Prostate gland (tissue), 2 donors: Measurements from ENCODE around the gene MCCC1. TPM values are rescaled to one million over a fixed set of nuclear protein-coding genes. Genes with fewer than 3 reads are reported as not detected.

Source experiments
- DNase-seq: peaks from one replicate; pipeline ENCODE4 v3.0.0-alpha.2; 2019; ENCODE audit warnings: low spot score
- H3K27ac ChIP-seq, 2 donors: fragments of 200-600 bp; sonication (generic); 2 replicates each; pipeline ENCODE4 v1.5.1; 2017 to 2019
- H3K27me3 ChIP-seq: fragments of 200-600 bp; sonication (generic); replicated peaks from 2 replicates; pipeline ENCODE4 v1.5.1; 2019; ENCODE audit not compliant: insufficient read depth
- H3K36me3 ChIP-seq, 2 donors: fragments of 200-600 bp; sonication (generic); 1 replicate in 1 of 2; 2 replicates in 1 of 2; pipeline versions ENCODE4 v1.5.1 to v1.8.1; 2017 to 2019
- H3K4me1 ChIP-seq: fragments of 200-600 bp; sonication (generic); replicated peaks from 2 replicates; pipeline ENCODE4 v1.5.1; 2019
- H3K4me3 ChIP-seq, 2 donors: fragments of 200-600 bp; sonication (generic); 2 replicates each; pipeline ENCODE4 v1.5.1; 2017 to 2019
- H3K9me3 ChIP-seq: fragments of 200-600 bp; sonication (generic); 2 replicates; pipeline ENCODE4 v1.5.1; 2017
- POLR2A ChIP-seq: fragments of 450-650 bp; IDR thresholded peaks from one replicate; pipeline ENCODE4 v1.6.1; 2016; ENCODE audit warnings: antibody characterized with exemption, mild to moderate bottlenecking
- POLR2AphosphoS5 ChIP-seq: sonication (generic); formaldehyde crosslinking; IDR thresholded peaks from one replicate; pipeline ENCODE4 v1.6.1; 2017; ENCODE audit warnings: antibody characterized with exemption
- WGBS: methylation state at CpG from one replicate; pipeline ENCODE4 v1.1.5; 2018; 5-methylcytosine and 5-hydroxymethylcytosine counted together
- intact Hi-C: fragments of 100-400 bp; cut with DNase I; formaldehyde crosslinking; loops from one replicate; pipeline ENCODE4 v1.14.2; 2022
- total RNA-seq, 2 donors: library from RNA; depleted of rRNA; stranded (reverse); fragments of >200 nt; gene quantifications; one replicate each; pipeline ENCODE4 v1.1.0, GENCODE V29; 2016
- TF ChIP-seq, protein P1 (sequence below), 4 experiments: fragments of 200-600 bp in 2 of 4; fragments of 450-650 bp in 2 of 4; sonication (generic) in 2 of 4; IDR thresholded peaks; 1 replicate in 3 of 4; 2 replicates in 1 of 4; pipeline ENCODE4 v1.5.1; 2016 to 2019; ENCODE audit warnings: antibody characterized with exemption in 4 of 4, mild to moderate bottlenecking in 2 of 4, moderate library complexity in 2 of 4

MCCC1 gene
- total RNA-seq, 2 donors from 2014 or later = 37.5 to 54.6 TPM

DNA sequence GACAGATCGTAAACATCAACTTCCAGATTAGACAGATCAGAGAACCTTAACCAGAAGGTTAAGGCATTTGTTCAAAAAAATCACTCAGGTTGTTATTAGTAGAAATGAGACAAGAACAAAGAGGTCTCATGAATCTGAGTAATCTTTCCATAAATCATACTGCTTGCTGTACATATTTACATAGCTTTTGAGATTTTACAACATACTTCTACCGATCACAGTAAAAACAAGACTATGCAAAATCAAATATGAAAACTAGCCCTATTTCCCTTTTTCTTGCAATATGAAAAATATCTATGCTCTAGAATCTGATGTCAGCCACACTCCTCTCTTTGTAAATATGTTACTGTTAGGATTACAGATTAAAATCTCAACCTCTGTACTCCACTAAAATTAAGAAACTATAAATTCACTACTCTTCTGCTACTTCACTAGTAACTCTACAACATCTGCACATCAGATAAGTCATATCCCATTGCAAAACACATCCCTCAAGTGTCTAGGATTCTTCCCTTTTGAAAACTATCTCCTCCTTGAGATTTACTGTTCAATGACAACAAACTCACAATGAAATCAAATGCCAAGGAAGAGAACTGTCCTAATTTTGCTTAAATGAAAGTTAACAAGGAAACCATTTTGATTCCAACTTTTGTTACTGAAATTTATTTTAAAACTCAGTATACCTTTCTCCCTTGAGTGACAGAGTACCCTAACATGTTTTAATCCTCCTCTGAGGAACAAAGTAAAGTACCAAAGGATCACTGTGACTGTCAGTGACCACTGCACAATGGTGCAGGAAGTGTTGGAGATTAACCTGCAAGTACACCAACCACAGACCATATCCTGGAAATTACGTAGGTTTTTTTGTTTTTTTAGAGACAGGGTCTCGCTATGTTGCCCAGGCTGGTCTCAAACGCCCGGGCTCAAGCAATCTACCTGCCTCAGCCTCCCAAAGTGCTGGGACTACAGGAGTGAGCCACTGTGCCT is 131.8 kb downstream of the MCCC1 start:
- H3K9me3 ChIP-seq = no peaks in the 10 kb centered on the region
- no peak for TF ChIP-seq POLR2AphosphoS5
- TF ChIP-seq, protein P1, sequence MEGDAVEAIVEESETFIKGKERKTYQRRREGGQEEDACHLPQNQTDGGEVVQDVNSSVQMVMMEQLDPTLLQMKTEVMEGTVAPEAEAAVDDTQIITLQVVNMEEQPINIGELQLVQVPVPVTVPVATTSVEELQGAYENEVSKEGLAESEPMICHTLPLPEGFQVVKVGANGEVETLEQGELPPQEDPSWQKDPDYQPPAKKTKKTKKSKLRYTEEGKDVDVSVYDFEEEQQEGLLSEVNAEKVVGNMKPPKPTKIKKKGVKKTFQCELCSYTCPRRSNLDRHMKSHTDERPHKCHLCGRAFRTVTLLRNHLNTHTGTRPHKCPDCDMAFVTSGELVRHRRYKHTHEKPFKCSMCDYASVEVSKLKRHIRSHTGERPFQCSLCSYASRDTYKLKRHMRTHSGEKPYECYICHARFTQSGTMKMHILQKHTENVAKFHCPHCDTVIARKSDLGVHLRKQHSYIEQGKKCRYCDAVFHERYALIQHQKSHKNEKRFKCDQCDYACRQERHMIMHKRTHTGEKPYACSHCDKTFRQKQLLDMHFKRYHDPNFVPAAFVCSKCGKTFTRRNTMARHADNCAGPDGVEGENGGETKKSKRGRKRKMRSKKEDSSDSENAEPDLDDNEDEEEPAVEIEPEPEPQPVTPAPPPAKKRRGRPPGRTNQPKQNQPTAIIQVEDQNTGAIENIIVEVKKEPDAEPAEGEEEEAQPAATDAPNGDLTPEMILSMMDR (IDR thresholded peaks at IDR 0.05) = no peak
- no peak for TF ChIP-seq POLR2A
- no peak for DNase-seq

GRCh38 chr3:182965861-182966366 is 133.4 kb downstream of the MCCC1 start:
- WGBS = 87% methylated on average over 9 of the region's 9 CpGs
- no peak for TF ChIP-seq POLR2A
- no peak for TF ChIP-seq POLR2AphosphoS5
- TF ChIP-seq, protein P1 (IDR thresholded peaks at IDR 0.05) = no peak
- Histone ChIP-seq H3K4me3 (no peak overlapping the region), H3K4me1 (no peaks in the 10 kb centered on the region), H3K27me3 (no peaks in the 10 kb centered on the region), H3K36me3 (no peaks in the 10 kb centered on the region), H3K9me3 (no peaks in the 10 kb centered on the region), H3K27ac (no peak overlapping the region)
- no peak for DNase-seq
- intact Hi-C loops = no loop called here

More for the DNA sequence above, 131.8 kb downstream of the MCCC1 start:
- Histone ChIP-seq H3K27ac (no peak overlapping the region), H3K27me3 (no peaks in the 10 kb centered on the region), H3K4me3 (no peak overlapping the region), H3K36me3 (no peaks in the 10 kb centered on the region), H3K4me1 (no peaks in the 10 kb centered on the region)
- 70% methylated on average over 6 of the region's 6 CpGs for WGBS
- intact Hi-C loops = no loop called here

Other genes starting within 250 kb of the MCCC1 start
- 10 to 100 TPM; 25.5 to 25.6 TPM for gene DCUN1D1, start 119.0 kb downstream of the MCCC1 start, total RNA-seq
- gene LAMP3, start 63.2 kb upstream of the MCCC1 start, total RNA-seq = 1 to 10 TPM; 1.3 to 3.7 TPM
- 1 to 10 TPM; 5.9 to 7.2 TPM for gene B3GNT5, start 153.8 kb upstream of the MCCC1 start, total RNA-seq